Natural killer cell treated with Interleukin-12 subunit alpha and Interleukin-12 subunit beta and Interleukin-15 and Interleukin-18, amount 100 ng/mL, for 72 hours (primary cell): ENCODE results near the gene NCOR2. TPM values are rescaled to one million over a fixed set of nuclear protein-coding genes. Genes with fewer than 3 reads are reported as not detected.
"Not testable (repeated sequence)": the region's sequence is repeated elsewhere in the genome, so short reads cannot be mapped to it uniquely, and the experiment has no call there.

Experiments
- ATAC-seq, 2 donors: fragments of 150-1000 bp; cut with Tn5 transposase in 1 of 2; sonication (Bioruptor Pico), chemical (Tn5 transposase) in 1 of 2; 2 replicates each; pipeline ENCODE4 v1.10.0; 2021
- DNase-seq: peaks from one replicate; pipeline ENCODE4 v3.0.0; 2022; ENCODE audit warnings: low spot score
- H3K27ac Mint-ChIP-seq, 2 donors: 1 replicate in 1 of 2; 2 replicates in 1 of 2; pipeline ENCODE4 v1.8.0; 2022; ENCODE audit warnings: mixed read lengths in 2 of 2, mild to moderate bottlenecking in 1 of 2, moderate library complexity in 1 of 2
- H3K27me3 Mint-ChIP-seq, 2 donors: 1 replicate in 1 of 2; 2 replicates in 1 of 2; pipeline ENCODE4 v1.8.0; 2022; ENCODE audit warnings: mixed read lengths in 2 of 2
- H3K36me3 Mint-ChIP-seq: one replicate; pipeline ENCODE4 v1.8.0; 2022; ENCODE audit warnings: mixed read lengths
- H3K4me1 Mint-ChIP-seq, 2 donors: 1 replicate in 1 of 2; 2 replicates in 1 of 2; pipeline ENCODE4 v1.8.0; 2022; ENCODE audit warnings: low read depth in 2 of 2, mixed read lengths in 2 of 2, mild to moderate bottlenecking in 1 of 2
- H3K4me3 Mint-ChIP-seq: one replicate; pipeline ENCODE4 v1.8.0; 2022; ENCODE audit warnings: mixed read lengths
- H3K9me3 Mint-ChIP-seq: 2 replicates; pipeline ENCODE4 v1.8.0; 2022; ENCODE audit warnings: mixed read lengths
- total RNA-seq, 2 donors: library from RNA; stranded (reverse); gene quantifications; one replicate each; pipeline ENCODE4 v1.2.3, GENCODE V29; 2022

Gene NCOR2
- total RNA-seq, 2 donors from 2014 or later = 80.8 to 133 TPM

- Mint-ChIP-seq H3K9me3 (no peaks in the 10 kb centered on the region), H3K4me1 (peaks cover 8 to 15% of the 10 kb centered on the region in 2 donors), H3K27me3 (peaks cover 30 to 53% of the 10 kb centered on the region in 2 donors), H3K36me3 (no peaks in the 10 kb centered on the region), H3K27ac (no peak overlapping the region), H3K4me3 (no peak overlapping the region)
- DNase-seq (no peak), ATAC-seq (no peak)
Measured at GRCh38 chr12:124593176-124593575, 25.8 kb upstream of the NCOR2 start.

- DNase-seq (no peak), ATAC-seq (no peak)
- peaks cover 8 to 15% of the 10 kb centered on the region in 2 donors for H3K4me1 Mint-ChIP-seq
- no peak overlapping the region for H3K4me3 Mint-ChIP-seq
- no peaks in the 10 kb centered on the region for H3K36me3 Mint-ChIP-seq
- H3K9me3 Mint-ChIP-seq = no peaks in the 10 kb centered on the region
- no peak overlapping the region for H3K27ac Mint-ChIP-seq
- peaks cover 35 to 56% of the 10 kb centered on the region in 2 donors for H3K27me3 Mint-ChIP-seq
Measured at GRCh38 chr12:124592481-124593160, 25.2 kb upstream of the NCOR2 start.

GRCh38 chr12:124592050-124592449 is 24.6 kb upstream of the NCOR2 start:
- H3K27me3 Mint-ChIP-seq = peaks cover 37 to 60% of the 10 kb centered on the region in 2 donors
- DNase-seq (no peak), ATAC-seq (no peak)
- H3K4me1 Mint-ChIP-seq = peaks cover 8 to 15% of the 10 kb centered on the region in 2 donors
- no peaks in the 10 kb centered on the region for H3K9me3 Mint-ChIP-seq
- no peaks in the 10 kb centered on the region for H3K36me3 Mint-ChIP-seq
- H3K4me3 Mint-ChIP-seq = no peak overlapping the region
- H3K27ac Mint-ChIP-seq = no peak overlapping the region

GRCh38 chr12:124590447-124590846 is 23.0 kb upstream of the NCOR2 start:
- H3K4me1 Mint-ChIP-seq = peaks cover 8 to 15% of the 10 kb centered on the region in 2 donors
- H3K9me3 Mint-ChIP-seq = no peaks in the 10 kb centered on the region
- no peaks in the 10 kb centered on the region for H3K36me3 Mint-ChIP-seq
- no peak overlapping the region for H3K27ac Mint-ChIP-seq
- peaks cover 35 to 54% of the 10 kb centered on the region in 2 donors for H3K27me3 Mint-ChIP-seq
- no peak overlapping the region for H3K4me3 Mint-ChIP-seq
- no peak for ATAC-seq
- no peak for DNase-seq

- no peak for ATAC-seq
- Mint-ChIP-seq H3K36me3 (no peaks in the 10 kb centered on the region), H3K9me3 (no peaks in the 10 kb centered on the region), H3K27me3 (peaks cover 33 to 52% of the 10 kb centered on the region in 2 donors), H3K4me3 (no peak overlapping the region), H3K4me1 (peaks cover 8 to 15% of the 10 kb centered on the region in 2 donors), H3K27ac (no peak overlapping the region)
- DNase-seq = no peak
Measured at GRCh38 chr12:124588751-124589267, 21.4 kb upstream of the NCOR2 start.

- no peaks in the 10 kb centered on the region for H3K36me3 Mint-ChIP-seq
- ATAC-seq (no peak), DNase-seq (no peak)
- H3K4me1 Mint-ChIP-seq = peaks cover 5 to 15% of the 10 kb centered on the region in 2 donors
- peaks cover 27 to 46% of the 10 kb centered on the region in 2 donors for H3K27me3 Mint-ChIP-seq
- H3K4me3 Mint-ChIP-seq = no peak overlapping the region
- H3K27ac Mint-ChIP-seq = no peak overlapping the region
- no peaks in the 10 kb centered on the region for H3K9me3 Mint-ChIP-seq
Measured at GRCh38 chr12:124588018-124588634, 20.7 kb upstream of the NCOR2 start.

GRCh38 chr12:124586756-124587155 is 19.3 kb upstream of the NCOR2 start:
- H3K4me1 Mint-ChIP-seq = peaks cover 5 to 10% of the 10 kb centered on the region in 2 donors
- H3K27me3 Mint-ChIP-seq = peaks cover 23 to 33% of the 10 kb centered on the region in 2 donors
- DNase-seq (no peak), ATAC-seq (no peak)
- no peaks in the 10 kb centered on the region for H3K9me3 Mint-ChIP-seq
- no peak overlapping the region for H3K4me3 Mint-ChIP-seq
- H3K27ac Mint-ChIP-seq = no peak overlapping the region
- H3K36me3 Mint-ChIP-seq = no peaks in the 10 kb centered on the region

- not testable (repeated sequence) for H3K27ac Mint-ChIP-seq, H3K4me3 Mint-ChIP-seq, H3K4me1 Mint-ChIP-seq, H3K9me3 Mint-ChIP-seq, H3K36me3 Mint-ChIP-seq, DNase-seq, ATAC-seq
- peaks cover 11 to 20% of the 10 kb centered on the region in 2 donors for H3K27me3 Mint-ChIP-seq
Measured at GRCh38 chr12:124584494-124584893, 17.1 kb upstream of the NCOR2 start.

- no peak for DNase-seq
- Mint-ChIP-seq H3K4me1 (peaks cover 1 to 3% of the 10 kb centered on the region in 2 donors), H3K9me3 (peaks cover 2% of the 10 kb centered on the region), H3K36me3 (no peaks in the 10 kb centered on the region), H3K27me3 (peaks cover 7 to 14% of the 10 kb centered on the region in 2 donors), H3K4me3 (no peak overlapping the region), H3K27ac (no peak overlapping the region)
- no peak for ATAC-seq
Measured at GRCh38 chr12:124583854-124584253, 16.4 kb upstream of the NCOR2 start.

GRCh38 chr12:124582108-124582424 is 14.7 kb upstream of the NCOR2 start:
- Mint-ChIP-seq H3K36me3 (no peaks in the 10 kb centered on the region), H3K4me3 (no peak overlapping the region), H3K9me3 (peaks cover 2% of the 10 kb centered on the region), H3K4me1 (no peaks in the 10 kb centered on the region), H3K27ac (no peak overlapping the region), H3K27me3 (peaks cover 0 to 12% of the 10 kb centered on the region in 2 donors)
- DNase-seq (no peak), ATAC-seq (no peak)

- H3K4me3 Mint-ChIP-seq = no peak overlapping the region
- DNase-seq = no peak
- no peak overlapping the region for H3K27ac Mint-ChIP-seq
- no peak for ATAC-seq
- no peaks in the 10 kb centered on the region for H3K4me1 Mint-ChIP-seq
- no peaks in the 10 kb centered on the region for H3K36me3 Mint-ChIP-seq
- H3K27me3 Mint-ChIP-seq = peaks cover 0 to 15% of the 10 kb centered on the region in 2 donors
- peaks cover 2% of the 10 kb centered on the region for H3K9me3 Mint-ChIP-seq
Measured at GRCh38 chr12:124581307-124582107, 14.1 kb upstream of the NCOR2 start.

- Mint-ChIP-seq H3K27ac (no peak overlapping the region), H3K27me3 (peaks cover 0 to 15% of the 10 kb centered on the region in 2 donors), H3K4me1 (no peaks in the 10 kb centered on the region), H3K36me3 (no peaks in the 10 kb centered on the region), H3K4me3 (no peak overlapping the region), H3K9me3 (peaks cover 2% of the 10 kb centered on the region)
- no peak for ATAC-seq
- no peak for DNase-seq
Measured at GRCh38 chr12:124579921-124580517, 12.6 kb upstream of the NCOR2 start.

- no peak for DNase-seq
- Mint-ChIP-seq H3K27ac (no peak overlapping the region), H3K9me3 (peaks cover 2% of the 10 kb centered on the region), H3K36me3 (no peaks in the 10 kb centered on the region), H3K4me3 (no peak overlapping the region), H3K27me3 (peaks cover 0 to 15% of the 10 kb centered on the region in 2 donors), H3K4me1 (no peaks in the 10 kb centered on the region)
- ATAC-seq = no peak
Measured at GRCh38 chr12:124578854-124579253, 11.4 kb upstream of the NCOR2 start.
